Ishikawa (cell line): ENCODE measurements around the gene EPB41L2.

Experiments used
- CEBPB ChIP-seq: IDR thresholded peaks from 2 replicates; pipeline ENCODE4 v1.6.1; 2012
- CREB1 ChIP-seq: IDR thresholded peaks from 2 replicates; pipeline ENCODE4 v1.6.1; 2012; ENCODE audit warnings: low read depth
- EGR1 ChIP-seq: IDR thresholded peaks from 2 replicates; pipeline ENCODE4 v1.6.1; 2012
- EP300 ChIP-seq: IDR thresholded peaks from 2 replicates; pipeline ENCODE4 v1.6.1; 2012; ENCODE audit warnings: borderline replicate concordance
- FOXM1 ChIP-seq: IDR thresholded peaks from 2 replicates; pipeline ENCODE4 v1.6.1; 2012; ENCODE audit warnings: low read depth, borderline replicate concordance
- NFIC ChIP-seq: IDR thresholded peaks from 2 replicates; pipeline ENCODE4 v1.6.1; 2012
- RAD21 ChIP-seq: IDR thresholded peaks from 2 replicates; pipeline ENCODE4 v1.6.1; 2012; ENCODE audit warnings: low read depth
- TAF1 ChIP-seq: IDR thresholded peaks from 2 replicates; pipeline ENCODE4 v1.6.1; 2012; ENCODE audit warnings: low read depth, mild to moderate bottlenecking
- TCF12 ChIP-seq: IDR thresholded peaks from 2 replicates; pipeline ENCODE4 v1.6.1; 2012; ENCODE audit warnings: low read depth
- TEAD4 ChIP-seq: IDR thresholded peaks from 2 replicates; pipeline ENCODE4 v1.6.1; 2012
- YY1 ChIP-seq: IDR thresholded peaks from 2 replicates; pipeline ENCODE4 v1.6.1; 2012; ENCODE audit warnings: low read depth
- ZBTB7A ChIP-seq: IDR thresholded peaks from 2 replicates; pipeline ENCODE4 v1.6.1; 2012; ENCODE audit warnings: low read depth
- TF ChIP-seq, protein P1 (sequence below): IDR thresholded peaks from 2 replicates; pipeline ENCODE4 v1.6.1; 2012
- TF ChIP-seq, protein P2 (sequence below): IDR thresholded peaks from 2 replicates; pipeline ENCODE4 v1.6.1; 2012; ENCODE audit warnings: low read depth, mild to moderate bottlenecking
- TF ChIP-seq, protein P3 (sequence below): IDR thresholded peaks from 2 replicates; pipeline ENCODE4 v1.6.1; 2012

Gene EPB41L2

DNA sequence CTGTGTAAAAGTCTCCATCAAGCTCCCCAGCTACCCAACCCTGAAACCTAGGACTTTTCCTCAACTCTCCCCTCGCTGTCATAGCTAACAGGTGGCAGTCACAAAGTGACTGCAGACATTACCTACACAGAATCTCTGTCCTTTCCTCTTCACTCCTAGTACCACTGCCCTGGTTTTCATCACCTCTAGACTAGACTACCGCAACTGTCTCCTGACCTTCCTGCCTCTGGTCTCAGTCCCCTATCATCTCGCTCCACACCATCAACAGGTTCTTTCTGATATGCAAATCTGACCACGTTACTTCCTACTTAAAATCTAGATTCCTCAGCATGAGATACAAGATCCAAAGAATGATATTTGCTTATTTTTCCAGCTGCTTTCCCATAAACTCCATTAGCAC is 142.1 kb downstream of the EPB41L2 start:
- TF ChIP-seq, protein P1, sequence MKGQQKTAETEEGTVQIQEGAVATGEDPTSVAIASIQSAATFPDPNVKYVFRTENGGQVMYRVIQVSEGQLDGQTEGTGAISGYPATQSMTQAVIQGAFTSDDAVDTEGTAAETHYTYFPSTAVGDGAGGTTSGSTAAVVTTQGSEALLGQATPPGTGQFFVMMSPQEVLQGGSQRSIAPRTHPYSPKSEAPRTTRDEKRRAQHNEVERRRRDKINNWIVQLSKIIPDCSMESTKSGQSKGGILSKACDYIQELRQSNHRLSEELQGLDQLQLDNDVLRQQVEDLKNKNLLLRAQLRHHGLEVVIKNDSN = no peak
- no peak for TF ChIP-seq TCF12
- no peak for TF ChIP-seq EGR1
- no peak for TF ChIP-seq TEAD4

DNA sequence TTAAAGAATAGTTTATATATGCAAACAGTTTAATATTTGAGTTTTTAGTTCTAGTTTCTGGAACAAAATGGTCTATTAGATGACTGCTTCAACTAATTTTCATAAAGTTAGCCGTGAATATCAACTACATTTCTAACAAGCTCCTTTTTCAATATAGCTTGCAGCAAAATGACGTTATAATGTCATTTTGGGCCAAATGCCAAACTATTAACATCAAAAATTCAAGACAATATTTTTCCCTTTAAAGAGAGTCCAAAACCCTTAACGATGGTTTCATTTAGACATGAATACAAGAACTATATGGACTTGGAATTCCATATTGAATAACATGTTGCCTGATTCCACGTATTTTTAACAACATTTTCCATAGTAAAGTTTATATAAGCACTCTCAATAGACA is 144.9 kb downstream of the EPB41L2 start:
- TF ChIP-seq EGR1 (no peak), NFIC (no peak), TCF12 (no peak), EP300 (no peak), TEAD4 (no peak), RAD21 (no peak), YY1 (no peak), ZBTB7A (no peak), CEBPB (no peak), FOXM1 (no peak)
- TF ChIP-seq, protein P2, sequence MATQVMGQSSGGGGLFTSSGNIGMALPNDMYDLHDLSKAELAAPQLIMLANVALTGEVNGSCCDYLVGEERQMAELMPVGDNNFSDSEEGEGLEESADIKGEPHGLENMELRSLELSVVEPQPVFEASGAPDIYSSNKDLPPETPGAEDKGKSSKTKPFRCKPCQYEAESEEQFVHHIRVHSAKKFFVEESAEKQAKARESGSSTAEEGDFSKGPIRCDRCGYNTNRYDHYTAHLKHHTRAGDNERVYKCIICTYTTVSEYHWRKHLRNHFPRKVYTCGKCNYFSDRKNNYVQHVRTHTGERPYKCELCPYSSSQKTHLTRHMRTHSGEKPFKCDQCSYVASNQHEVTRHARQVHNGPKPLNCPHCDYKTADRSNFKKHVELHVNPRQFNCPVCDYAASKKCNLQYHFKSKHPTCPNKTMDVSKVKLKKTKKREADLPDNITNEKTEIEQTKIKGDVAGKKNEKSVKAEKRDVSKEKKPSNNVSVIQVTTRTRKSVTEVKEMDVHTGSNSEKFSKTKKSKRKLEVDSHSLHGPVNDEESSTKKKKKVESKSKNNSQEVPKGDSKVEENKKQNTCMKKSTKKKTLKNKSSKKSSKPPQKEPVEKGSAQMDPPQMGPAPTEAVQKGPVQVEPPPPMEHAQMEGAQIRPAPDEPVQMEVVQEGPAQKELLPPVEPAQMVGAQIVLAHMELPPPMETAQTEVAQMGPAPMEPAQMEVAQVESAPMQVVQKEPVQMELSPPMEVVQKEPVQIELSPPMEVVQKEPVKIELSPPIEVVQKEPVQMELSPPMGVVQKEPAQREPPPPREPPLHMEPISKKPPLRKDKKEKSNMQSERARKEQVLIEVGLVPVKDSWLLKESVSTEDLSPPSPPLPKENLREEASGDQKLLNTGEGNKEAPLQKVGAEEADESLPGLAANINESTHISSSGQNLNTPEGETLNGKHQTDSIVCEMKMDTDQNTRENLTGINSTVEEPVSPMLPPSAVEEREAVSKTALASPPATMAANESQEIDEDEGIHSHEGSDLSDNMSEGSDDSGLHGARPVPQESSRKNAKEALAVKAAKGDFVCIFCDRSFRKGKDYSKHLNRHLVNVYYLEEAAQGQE = no peak
- TF ChIP-seq, protein P3, sequence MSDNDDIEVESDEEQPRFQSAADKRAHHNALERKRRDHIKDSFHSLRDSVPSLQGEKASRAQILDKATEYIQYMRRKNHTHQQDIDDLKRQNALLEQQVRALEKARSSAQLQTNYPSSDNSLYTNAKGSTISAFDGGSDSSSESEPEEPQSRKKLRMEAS = no peak

DNA sequence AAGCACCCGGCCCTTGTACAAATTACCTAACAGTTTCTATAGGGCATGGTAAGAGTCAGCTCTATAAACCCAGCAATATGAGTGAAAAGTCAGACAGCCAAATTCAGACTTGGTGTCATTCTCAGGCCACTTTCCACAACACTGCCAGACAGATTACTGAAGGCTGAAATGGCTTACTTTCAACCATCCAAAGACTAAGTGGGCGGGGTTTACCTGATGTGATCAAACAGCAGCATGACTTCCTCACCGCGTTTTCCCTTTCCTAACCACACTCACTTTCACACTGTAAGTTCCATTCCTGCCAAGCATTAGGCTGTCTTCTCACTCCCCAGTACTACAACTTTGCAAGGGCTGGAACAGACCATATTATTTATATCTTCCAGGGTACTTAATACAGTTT is 149.9 kb downstream of the EPB41L2 start:
- TF ChIP-seq FOXM1 (no peak), YY1 (no peak), CREB1 (no peak), TCF12 (no peak), NFIC (no peak), RAD21 (no peak), EGR1 (no peak), TEAD4 (no peak), TAF1 (no peak), CEBPB (no peak), EP300 (no peak), ZBTB7A (no peak)
- TF ChIP-seq, protein P2 = no peak
- TF ChIP-seq, protein P3 = no peak
- TF ChIP-seq, protein P1 = no peak

DNA sequence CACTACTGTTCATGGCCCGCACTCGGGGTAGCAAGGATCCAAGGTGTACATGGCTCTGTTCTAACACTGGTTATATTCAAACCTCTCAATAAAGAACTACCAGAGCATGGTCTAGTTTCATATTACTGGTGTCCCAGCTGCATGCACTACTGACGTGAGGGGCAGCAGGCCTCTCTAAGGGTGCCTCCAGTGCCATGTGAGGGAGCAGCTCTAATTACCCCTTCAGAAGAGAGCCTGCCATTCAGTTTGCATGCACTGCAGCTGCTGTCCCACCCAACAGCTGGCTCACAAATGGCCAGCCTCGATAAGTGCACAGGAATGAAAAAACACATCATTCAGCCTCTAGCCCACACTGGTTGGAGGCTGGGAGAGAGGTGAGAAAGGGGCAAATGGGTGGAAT is 150.6 kb downstream of the EPB41L2 start:
- TF ChIP-seq EP300 (no peak), EGR1 (no peak), TEAD4 (no peak), RAD21 (no peak), CREB1 (no peak), YY1 (no peak), TCF12 (no peak), FOXM1 (no peak), NFIC (no peak), TAF1 (no peak), CEBPB (no peak), ZBTB7A (no peak)
- TF ChIP-seq, protein P2 = no peak
- TF ChIP-seq, protein P3 = no peak
- TF ChIP-seq, protein P1 = no peak
